Measurements from ENCODE around the gene BPI. TPM values are rescaled to one million over a fixed set of nuclear protein-coding genes. Genes with fewer than 3 reads are reported as not detected.

The BPI gene
- total RNA-seq, 1 experiment from 2014 or later = not detected

GRCh38 chr20:38346741-38347140, 42.8 kb downstream of the BPI start:
- no peak overlapping the region for H4K8ac ChIP-seq (replicated peaks; ENCODE audit: insufficient read length, low read depth, low read length)
- no peak for TF ChIP-seq CTCF (conservative IDR thresholded peaks at IDR 0.05)

More at GRCh38 chr20:38346741-38347140, 42.8 kb downstream of the BPI start:
- H3K79me2 ChIP-seq (ENCODE audit: insufficient read depth, low read length) = no peaks in the 10 kb centered on the region
- no peaks in the 10 kb centered on the region for H3K9me3 Mint-ChIP-seq
- H3T11ph ChIP-seq (ENCODE audit: low read length) = no peak overlapping the region
- no peak for DNase-seq
- H3K14ac ChIP-seq (ENCODE audit: insufficient read depth, low read length) = no peak overlapping the region
- no peaks in the 10 kb centered on the region for H4K20me1 ChIP-seq (ENCODE audit: control insufficient read depth, insufficient read depth, insufficient read length)
- no peak overlapping the region for H2BK120ac ChIP-seq (ENCODE audit: low read depth, low read length, poor library complexity, severe bottlenecking)
- H2AFZ ChIP-seq (ENCODE audit: low read length) = no peak overlapping the region
- no peak overlapping the region for H2BK20ac ChIP-seq (ENCODE audit: low read depth, low read length, poor library complexity, severe bottlenecking)
- H3K27me3 ChIP-seq (ENCODE audit: insufficient read depth, low read length) = no peaks in the 10 kb centered on the region
- H3K56ac ChIP-seq (ENCODE audit: insufficient read length, low read depth, low read length) = no peak overlapping the region
- no CpG with 5 or more reads among the region's 4 CpGs for WGBS (ENCODE audit: extremely low coverage, insufficient read length, low lambda C conversion rate)
- H4K91ac ChIP-seq (ENCODE audit: insufficient read length, low read depth, low read length) = no peak overlapping the region
- no peaks in the 10 kb centered on the region for H3K36me3 Mint-ChIP-seq (ENCODE audit: insufficient read depth in 1 of 3, low read depth in 3 of 3)
- no peaks in the 10 kb centered on the region for H3K79me1 ChIP-seq (ENCODE audit: insufficient read depth, low read depth, low read length, poor library complexity, severe bottlenecking)
- H3K9ac ChIP-seq (ENCODE audit: extremely low read depth, insufficient read length, low read length) = no peak overlapping the region
- H4K5ac ChIP-seq (ENCODE audit: insufficient read length, low read depth, low read length) = no peak overlapping the region
- H3K18ac ChIP-seq (ENCODE audit: insufficient read length, low read depth, low read length) = no peak overlapping the region
- no peak overlapping the region for H2BK15ac ChIP-seq (ENCODE audit: low read depth, low read length)
- no peaks in the 10 kb centered on the region for H3K23me2 ChIP-seq (ENCODE audit: insufficient read length, low read depth, low read length, poor library complexity, severe bottlenecking)
- H2BK5ac ChIP-seq (ENCODE audit: insufficient read length, low read length) = no peak overlapping the region
- H3K27me3 Mint-ChIP-seq (ENCODE audit: low read depth) = no peaks in the 10 kb centered on the region; the same call in 1 of the 2 replicates
- no peak overlapping the region for H3K23ac ChIP-seq (ENCODE audit: insufficient read length, low read depth, low read length)
- H2AK5ac ChIP-seq (ENCODE audit: insufficient read length, low read length) = no peak overlapping the region
- H3K27ac ChIP-seq (ENCODE audit: insufficient read length, low read depth, low read length) = no peak overlapping the region
- peak overlapping the region in 1 of 3 experiments; percentile 18; a peak in 1 of 7 replicates for H3K27ac Mint-ChIP-seq
- H3K4ac ChIP-seq (ENCODE audit: low read depth, low read length) = no peak overlapping the region
- H3K4me2 ChIP-seq (ENCODE audit: insufficient read depth, insufficient read length, low read length) = no peak overlapping the region
- H3K4me3 Mint-ChIP-seq = no peak overlapping the region
- peaks cover 2% of the 10 kb centered on the region; the same call in 1 of the 2 replicates for H3K4me1 ChIP-seq (ENCODE audit: insufficient read depth, low read length)
- H2BK12ac ChIP-seq (ENCODE audit: insufficient read length, low read depth, low read length) = no peak overlapping the region
- H3K4me1 Mint-ChIP-seq = peaks cover 34 to 38% of the 10 kb centered on the region in 2 experiments
- no peaks in the 10 kb centered on the region for H3K9me3 ChIP-seq (ENCODE audit: control insufficient read depth, low read depth, low read length)
